GM18499 (cell line): ENCODE data around the gene RSRC2.
"Not testable (repeated sequence)": the region's sequence is repeated elsewhere in the genome, so short reads cannot be mapped to it uniquely, and the experiment has no call there.

ENCODE experiments used
- ATAC-seq: cut with Tn5 transposase; IDR thresholded peaks from one replicate; pipeline ENCODE4 v1.9.1; 2021; ENCODE audit warnings: moderate number of reproducible peaks; ENCODE audit not compliant: insufficient read depth, unreplicated experiment

Gene RSRC2

DNA sequence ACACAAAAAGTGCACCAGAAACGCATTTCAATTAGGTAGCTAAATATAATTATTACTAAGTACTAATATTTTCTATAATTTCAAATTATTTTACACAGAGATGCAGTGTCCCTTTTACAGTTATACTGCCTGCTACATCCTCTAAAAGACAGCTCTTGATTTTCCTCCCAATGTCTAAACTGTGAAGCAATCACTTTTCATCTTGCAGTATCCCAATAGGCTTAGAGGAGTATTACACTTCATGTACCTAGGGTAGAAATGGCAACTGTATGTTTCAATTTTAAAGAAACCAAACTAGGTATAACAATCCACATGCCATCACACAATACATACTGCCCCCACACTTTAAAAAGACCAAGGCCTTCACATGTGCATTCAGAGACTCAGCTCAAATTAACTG, 7.3 kb downstream of the RSRC2 start:
- no peak for ATAC-seq

DNA sequence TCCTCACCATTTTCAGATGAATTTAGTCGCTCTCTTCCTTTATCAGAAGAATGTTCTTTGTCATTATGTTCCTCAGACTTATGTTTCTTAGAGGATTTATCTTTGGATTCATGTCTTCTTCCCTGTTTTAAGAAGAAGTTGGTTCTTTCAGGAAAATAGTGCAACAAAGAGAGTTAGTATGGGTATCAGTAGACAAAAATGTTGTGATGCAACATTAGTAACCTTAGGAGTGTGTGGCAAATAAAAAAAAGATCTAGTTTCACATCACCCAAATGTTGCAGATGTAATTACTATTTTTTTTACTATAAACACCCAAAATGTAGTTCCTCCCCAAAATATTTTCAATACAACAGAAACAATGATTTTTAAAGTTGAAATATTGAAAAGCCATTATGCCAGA, 7.8 kb downstream of the RSRC2 start:
- ATAC-seq: no peak

DNA sequence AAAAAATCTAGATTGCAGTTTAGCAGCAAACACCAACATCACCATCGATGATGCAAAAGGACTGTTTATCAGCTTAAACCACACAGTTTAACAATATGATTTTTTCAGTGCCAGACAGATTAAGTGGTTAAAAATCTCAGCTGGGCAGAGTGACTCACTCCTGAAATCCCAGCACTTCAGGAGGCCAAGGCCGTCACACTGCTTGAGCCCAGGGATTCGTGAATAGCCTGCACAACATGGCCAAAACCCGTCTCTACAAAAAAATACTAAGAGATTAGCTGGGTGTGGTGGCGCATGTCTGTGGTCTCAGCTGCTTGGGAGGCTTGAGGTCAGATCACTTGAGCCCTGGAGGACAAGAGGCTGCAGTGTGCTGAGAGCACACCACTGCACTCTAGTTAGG, 8.9 kb downstream of the RSRC2 start:
- no peak for ATAC-seq

DNA sequence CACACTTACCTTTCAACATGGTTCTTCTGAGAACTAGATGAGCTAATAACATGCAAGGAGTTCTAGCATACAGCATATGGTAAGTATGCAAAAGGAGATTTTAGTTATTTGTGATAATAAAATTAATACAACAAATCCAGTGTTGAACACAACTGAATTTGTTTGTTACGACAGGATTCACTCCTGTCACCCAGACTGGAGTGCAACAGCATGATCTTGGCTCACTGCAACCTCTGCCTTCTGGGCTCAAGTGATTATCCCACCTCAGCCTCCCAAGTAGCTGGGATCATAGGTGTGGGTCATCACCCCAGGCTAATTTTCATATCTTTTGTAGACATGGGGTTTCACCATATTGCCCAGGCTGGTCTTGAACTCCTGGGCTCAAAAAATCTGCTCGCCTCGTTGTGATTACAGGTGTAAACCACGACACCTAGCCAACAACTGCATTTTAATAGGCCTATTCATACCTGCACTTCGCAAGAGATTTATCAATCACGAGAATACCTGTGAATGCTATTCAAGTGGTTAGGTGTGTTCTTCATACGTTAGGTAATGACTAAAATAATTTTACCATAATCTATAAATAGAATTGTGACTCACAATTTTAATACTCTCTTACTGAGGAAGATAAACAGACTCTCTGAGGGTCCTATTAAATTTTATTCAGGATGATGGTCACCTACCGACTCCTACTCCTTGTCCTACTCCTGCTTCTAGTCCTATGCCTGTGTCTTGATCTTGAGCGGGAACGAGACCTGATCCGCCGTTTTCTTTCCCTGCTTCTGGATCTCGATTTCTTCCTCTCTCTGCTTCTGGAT, 10.0 kb downstream of the RSRC2 start:
- ATAC-seq: no peak

DNA sequence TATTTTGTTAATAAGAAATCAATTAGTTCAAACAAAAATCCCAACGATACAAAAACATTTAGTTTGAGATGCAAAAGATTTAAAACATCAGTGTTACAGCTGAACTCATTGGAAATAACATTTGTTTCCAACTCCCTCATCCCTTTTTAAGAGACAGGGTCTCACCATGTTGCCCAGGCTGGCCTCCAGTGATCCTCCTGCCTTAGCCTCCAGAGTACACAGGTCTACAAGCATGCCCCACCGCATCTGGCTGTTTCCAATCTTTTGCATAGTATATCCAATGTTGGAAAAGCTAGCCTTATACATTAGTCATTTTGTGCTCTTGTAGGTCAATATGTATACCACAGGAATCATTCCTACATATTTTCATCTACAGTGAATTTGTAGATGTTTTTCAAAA, 11.5 kb downstream of the RSRC2 start:
- ATAC-seq: no peak

DNA sequence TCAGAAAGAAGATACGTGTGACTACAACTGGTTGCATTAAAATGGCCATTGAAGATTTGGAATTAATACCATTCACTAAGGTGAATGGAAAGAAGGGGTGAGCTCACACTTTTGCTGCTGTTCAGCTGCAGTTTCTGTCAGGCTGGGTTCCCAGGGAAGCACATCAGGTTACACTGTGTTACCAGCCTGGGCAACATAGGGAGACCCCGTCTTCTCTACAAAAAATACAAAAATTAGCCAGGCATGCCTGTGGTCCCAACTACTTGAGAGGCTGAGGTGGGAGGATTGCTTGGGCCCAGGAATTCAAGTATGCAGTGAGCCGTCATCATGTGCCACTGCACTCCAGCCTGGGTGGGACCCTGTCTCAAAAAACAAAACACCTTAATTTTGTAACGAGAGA, 13.1 kb downstream of the RSRC2 start:
- ATAC-seq: no peak

DNA sequence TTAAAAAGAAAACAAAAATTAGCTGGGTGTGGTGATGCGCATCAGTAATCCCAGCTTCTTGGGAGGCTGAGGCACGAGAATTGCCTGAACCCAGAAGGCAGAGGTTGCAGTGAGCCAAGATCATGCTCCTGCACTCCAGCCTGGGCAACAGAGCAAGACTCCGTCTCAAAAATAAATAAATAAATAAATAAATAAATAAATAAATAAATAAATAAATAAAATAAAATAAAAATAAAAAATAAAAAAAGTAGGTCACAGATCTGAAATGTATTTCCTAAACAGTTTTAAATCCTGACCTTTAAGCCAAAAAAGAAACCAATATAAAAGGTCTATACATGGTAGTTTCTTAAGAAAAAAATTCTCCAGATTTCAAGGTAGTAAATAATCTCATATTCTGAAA, 13.7 kb downstream of the RSRC2 start:
- ATAC-seq: not testable (repeated sequence)

DNA sequence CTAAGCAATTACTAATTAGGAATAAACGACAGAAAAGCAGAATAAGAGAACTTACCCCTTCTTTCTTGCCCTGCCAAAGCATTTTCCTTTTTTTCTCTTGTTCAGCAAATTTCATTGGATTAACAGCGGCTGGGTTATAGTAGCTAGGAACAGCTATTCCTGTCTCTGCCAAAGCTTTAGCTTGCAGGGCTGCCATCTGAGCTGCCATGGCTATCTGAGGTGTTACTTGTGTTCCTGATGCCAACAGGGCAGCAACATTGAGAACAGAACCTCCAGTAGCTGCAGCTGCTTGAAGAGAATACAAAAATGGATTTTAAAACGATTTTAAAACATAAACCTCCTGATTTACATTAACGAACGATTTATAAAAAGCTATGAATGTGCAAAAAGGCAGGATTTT, 18.6 kb downstream of the RSRC2 start:
- ATAC-seq: no peak

DNA sequence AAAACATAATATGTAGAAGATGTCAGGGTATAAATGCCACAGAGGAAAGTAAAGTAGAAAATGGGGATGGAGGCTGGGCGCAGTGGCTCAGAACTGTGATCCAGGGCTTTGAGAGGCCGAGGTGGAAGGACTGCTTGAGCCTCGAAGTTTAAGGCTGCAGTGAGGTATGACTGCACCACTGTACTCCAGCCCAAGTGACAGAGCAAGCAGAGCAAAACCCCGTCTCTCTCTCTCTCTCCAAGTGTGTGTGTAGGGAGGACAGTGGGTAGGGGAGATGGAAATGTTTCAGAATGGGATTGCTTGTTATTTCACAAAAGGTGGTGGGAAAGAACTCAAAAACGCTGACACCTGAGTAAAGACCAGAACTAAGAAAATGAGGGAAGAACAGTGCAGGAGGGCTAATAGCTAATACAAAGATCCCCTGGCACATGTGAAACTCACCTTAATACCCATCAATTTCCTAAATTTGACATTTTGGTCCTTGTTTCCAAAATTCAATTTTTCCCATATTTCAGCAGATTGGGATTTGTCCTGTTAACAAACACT, 20.3 kb downstream of the RSRC2 start:
- no peak for ATAC-seq

DNA sequence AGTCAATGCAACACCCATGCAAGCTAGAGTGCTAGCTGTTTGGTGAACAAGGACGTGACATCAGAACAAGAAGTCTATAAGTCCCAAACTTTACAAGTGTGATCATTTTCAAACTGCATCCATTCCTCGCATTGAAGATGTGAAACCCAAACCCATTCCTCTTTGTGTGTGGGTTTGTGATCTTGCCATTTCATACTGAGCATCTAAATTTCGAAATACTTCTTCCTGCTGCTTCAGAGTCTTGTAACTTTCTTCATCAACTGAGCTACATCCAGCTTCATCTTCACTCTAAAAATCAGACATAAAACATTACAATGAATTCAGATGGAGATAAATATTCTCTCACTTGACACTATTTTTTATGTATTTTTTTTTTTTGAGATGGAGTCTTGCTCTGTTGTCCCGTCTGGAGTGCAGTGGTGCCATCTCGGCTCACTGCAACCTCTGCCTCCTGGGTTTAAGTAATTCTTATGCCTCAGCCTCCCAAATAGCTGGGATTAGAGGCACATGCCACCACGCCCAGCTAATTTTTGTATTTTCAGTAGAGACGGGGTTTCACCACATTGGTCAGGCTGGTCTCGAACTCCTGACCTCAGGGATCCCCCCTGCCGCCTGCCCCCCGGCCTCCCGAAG, 21.2 kb downstream of the RSRC2 start:
- no peak for ATAC-seq

DNA sequence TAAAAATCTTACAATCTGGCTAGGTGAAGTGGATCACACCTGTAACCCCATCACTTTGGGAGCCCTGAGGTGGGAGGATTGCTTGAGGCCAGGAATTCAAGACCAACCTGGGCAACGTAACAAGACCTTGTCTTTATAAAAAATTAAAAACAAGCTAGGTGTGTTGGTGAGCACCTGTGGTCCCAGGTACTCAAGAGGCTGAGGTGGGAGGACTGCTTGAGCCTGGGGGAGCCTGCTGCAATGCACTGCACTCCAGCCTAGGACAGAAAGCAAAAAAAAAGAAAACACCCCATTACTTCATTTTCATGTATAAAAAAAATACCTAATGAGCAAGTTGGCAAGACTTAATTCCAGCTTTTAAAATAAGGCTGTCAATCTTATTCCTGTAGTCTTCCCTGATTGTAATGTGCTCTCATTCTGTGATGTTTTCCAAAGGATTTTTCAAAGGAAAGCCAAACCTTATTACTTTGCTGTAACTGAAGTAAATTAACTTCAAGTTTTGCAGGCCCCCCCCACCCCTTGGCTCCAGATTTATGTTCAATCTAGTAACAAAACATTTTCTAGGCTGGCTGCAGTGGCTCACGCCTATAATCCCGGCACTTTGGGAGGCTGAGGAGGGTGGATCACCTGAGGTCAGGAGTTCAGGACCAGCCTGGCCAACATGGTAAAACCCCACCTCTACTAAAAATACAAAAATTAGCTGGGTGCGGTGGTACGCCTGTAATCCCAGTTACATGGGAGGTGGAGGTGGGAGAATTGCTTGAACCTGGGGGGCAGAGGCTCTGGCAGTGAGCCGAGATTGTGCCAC, 22.7 kb downstream of the RSRC2 start:
- ATAC-seq: no peak

DNA sequence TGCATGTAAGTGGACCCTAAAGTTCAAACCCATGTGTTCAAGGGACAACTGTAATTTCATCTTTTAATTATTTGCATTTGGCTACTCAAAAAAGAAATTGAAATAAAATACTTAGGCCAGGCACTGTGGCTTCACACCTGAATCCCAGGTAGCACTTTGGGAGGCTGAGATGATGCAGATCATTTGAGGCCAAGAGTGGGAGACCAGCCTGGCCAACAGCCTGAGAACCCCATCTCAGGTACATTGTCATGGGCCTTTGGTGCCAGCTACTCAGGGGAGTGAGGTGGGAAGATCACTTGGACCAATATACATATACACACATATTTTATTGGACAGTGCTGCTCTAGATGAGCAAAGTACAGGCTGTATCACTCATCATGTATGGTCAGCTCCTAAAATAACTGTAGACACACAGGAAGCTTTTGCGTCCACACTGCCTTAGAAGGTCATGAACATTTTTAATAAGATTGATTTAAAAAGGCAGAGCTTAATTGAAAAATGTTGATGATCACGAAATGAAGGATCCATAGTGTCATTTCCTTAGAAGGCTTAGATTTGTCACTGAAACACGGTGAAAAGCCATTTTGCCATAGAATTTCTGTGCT, 23.5 kb downstream of the RSRC2 start:
- ATAC-seq: no peak

DNA sequence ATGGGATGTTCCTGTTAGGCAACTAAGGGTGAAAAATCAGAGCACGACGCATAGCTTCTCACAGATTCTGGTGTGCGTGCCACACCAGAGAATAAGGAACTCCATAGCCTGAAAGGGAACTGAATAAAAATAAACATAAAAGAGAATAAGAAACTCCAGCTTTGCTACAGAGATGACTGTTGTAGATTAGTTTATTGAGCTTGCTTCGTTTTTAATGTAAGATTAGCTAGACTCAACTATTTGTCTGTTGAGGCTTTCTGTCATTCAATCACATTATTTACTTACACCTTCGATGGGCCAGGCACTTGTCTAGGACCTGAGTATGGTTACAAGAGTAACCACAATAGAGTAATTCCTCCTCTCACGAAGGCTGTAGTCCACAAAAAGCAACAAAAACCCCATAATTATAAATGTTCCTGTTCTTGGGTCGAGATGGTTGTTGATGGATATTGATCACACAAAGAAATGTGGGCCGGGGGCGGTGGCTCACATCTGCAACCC, 25.2 kb downstream of the RSRC2 start:
- peak; percentile 4 for ATAC-seq

DNA sequence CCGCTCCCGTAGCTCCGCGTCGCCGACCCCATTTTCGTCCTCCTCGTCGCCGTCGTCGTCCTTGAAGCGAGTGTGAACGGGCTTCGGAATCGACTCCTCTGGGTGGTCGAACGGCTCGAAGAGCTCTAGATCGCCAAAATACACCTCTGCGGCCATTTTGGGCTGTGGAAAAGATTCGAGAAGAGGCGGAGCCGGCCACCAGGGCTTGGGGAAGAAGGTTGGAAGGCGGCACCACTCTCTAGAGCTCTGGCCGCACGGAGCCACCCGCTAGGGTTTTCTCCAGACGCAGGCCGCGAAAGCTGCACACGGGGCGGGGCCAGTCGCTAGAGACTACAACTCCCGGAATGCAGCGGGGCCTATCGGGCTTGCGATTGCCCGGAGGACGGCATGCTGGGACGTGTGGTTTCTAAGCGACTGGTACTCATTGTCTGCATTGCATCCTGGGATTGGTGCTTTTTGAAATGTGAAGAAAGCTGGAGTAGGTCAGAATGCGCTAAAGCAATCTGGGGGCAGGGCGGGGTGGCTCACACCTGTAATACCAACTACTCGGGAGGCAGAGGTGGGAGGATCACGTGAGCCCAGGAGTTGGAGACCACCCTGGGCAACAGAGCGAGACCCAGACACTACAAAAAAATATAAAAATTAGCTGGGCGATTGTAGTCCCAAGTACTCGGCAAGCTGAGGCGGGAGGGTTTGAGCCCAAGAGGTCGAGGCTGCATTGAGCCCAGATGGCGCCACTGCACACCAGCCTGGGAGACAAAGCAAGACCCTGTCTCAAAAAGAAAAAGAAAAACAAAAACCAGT, 25.8 kb downstream of the RSRC2 start, which contains the start of gene ZCCHC8:
Gene ZCCHC8, minus strand, starts transcription at position 248 of the 804 bp plus-strand sequence. Its CDS starts 92 bp downstream, at position 156.
- peak; percentile 64 for ATAC-seq

DNA sequence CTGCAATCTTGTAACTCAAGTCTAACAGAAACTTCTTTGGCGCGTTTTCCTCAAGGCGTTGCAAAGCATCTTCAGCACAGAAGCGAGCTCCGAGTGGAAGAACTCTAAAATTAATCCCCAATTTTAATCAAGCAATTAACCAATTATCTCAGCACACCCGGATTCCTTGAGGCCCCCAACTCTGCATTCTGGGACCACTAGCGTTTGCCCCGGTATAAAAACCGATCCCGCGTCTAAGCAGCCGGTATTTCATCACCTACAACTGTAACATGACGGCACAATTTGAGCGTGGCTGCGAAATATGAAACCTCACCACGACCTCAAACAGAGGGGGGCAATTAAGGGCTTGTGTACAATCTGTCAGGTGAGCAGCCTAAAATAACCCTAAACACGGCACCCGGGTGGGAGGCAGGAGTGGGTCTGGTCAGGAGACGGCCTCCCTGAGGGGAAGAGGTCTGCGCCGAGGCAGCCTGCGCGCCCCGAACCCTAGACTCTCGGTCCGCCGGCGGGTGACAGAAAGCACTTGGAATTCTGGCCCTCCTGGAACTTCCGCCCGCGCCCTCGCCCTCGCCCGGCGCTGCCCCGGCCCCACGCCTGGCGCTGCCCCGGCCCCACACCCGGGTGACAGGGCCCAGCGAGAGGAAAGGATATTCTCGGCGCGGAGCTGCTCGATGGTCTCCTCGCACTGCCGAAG, 26.6 kb downstream of the RSRC2 start:
- peak; percentile 9 for ATAC-seq

DNA sequence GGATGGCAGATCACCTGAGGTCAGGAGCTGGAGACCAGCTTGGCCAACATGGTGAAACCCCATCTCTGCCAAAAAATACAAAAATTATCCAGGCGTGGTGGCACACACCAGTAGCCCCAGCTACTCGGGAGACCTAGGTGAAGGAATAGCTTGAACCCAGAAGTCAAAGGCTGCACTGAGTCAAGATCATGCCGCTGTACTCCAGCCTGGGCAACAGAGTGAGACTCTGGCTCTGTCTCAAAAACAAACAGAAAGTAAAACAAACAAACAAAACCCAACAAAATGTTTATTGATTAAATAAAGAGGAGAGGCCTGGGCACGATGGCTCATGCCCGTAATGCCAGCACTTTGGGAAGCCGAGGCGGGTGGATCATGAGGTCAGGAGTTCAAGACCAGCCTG, 31.5 kb downstream of the RSRC2 start:
- ATAC-seq: no peak

DNA sequence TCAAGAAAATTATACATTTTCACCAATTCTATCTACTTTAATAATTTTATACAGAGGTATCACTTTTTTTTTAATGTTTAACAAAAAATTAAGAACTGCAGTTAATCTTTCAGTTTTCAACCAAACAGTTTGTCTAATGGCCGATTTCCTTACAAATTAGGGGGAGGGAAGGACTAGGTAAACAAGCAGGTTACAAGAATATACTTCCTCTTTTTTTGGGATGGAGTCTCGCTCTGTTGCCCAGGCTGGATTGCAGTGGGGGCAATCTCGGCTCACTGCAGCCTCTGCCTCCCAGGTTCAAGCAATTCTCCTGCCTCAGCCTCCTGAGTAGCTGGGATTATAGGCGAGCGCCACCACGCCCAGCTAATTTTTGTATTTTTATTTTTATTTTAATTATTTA, 33.5 kb downstream of the RSRC2 start:
- ATAC-seq: not testable (repeated sequence)

DNA sequence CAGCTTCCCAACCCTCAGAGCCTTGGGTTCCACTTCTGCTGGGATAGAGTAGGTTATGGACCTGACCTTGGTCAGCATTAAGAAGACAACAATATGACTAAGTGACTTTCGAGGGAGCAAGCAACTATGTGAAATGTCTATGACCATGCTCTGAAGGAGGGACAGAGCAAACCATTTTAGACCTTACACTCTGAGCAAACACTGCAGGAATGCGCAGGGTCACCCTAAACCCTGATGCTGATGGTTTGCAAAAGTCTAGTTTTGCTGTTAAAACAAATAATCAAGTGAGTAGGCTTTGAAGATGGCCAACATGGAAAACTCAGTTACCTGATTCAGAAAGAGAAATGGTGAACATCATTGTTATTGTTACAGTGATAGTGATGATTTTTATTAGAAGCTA, 34.7 kb downstream of the RSRC2 start:
- ATAC-seq: no peak

DNA sequence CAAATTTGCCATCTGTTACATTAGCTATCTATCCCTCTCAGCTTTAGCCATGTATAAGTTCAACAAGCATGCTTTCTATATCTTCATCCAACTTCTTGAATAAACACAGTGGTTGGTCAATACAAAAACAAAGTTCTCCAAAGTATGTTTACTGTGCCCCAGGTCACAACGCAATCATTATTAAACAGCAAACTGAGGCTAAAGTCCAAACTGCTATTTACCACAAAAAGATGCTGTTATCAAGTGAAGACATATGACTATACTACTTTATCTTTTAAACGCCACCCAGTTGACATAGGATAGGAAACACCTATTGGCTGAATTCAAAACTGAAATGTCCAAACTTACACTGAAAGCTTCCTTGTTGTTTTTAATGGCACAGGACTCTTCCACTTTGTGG, 37.7 kb downstream of the RSRC2 start:
- no peak for ATAC-seq
